C1 segment of cervical spinal cord (tissue), 14 donors: ENCODE results near the gene NKX1-2.

Experiments
- DNase-seq, 14 donors: peaks; one replicate each; lab custom pipeline; 2025; lab: John Stamatoyannopoulos, UW

Gene NKX1-2

DNA sequence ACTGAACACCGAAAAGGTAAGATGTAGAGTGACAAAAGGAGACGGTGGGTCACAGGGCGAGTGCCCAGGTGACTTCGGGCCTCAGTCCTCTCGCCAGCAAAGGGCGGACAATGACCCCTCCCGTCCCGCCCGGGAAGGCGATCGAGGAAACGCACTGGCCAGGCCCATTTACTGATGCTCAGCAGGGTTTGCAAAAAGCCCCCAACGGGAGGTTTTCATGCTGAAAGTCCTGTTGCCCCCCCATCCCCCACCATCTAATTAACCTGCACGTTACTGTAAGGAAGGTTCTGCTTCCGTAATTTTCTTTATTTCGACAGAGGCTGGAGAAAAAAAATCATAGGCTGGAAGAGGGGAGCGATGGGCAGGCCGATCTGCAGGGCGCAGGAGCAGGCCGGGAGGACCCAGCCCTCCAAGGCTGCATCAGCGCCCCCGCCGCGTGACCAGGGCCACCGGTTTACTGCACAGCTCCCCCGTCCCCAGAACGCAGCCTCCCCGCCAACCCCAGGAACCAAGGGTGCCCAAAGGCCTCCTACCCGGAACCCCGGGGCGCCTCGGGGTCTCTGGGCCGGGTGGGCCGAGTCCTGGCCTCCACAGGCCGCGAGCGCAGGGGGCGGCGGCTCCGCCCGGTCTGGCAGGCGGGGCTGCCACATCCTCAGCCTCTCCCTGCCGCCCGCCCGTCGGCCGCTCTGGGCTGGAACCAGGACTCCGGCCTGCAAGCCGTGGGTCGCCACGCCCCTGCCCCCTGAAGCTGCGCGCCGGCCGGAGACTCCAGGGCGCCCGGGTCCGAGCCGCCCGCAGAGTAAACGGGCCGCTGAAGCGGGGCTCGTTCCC lies 31.7 kb downstream of the NKX1-2 start:
- DNase-seq: peak in 12 of 14 donors; percentile 13 to 81 (median 59)

GRCh38 chr10:124416733-124417132 lies 33.1 kb downstream of the NKX1-2 start:
- DNase-seq: no peak

DNA sequence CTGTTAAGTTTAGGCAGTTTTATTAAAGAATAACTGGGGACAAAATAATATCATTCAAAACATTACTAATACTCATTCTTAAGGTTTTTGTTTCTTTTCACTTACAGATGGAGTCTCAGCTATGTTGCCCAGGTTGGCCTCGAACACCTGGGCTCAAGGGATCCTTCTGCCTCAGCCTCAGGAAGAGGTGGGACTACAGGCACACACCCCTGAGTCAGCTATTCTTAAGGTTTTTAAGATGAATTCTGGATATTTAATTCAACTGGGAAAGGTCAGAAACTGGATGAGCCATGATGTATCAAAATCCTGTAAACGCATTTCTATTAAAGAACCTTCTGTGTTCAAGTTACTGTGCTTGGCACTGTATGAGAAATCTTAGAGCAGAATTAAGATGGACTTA lies 34.6 kb downstream of the NKX1-2 start:
- DNase-seq: no peak

GRCh38 chr10:124414076-124414475 lies 35.8 kb downstream of the NKX1-2 start:
- no peak for DNase-seq

DNA sequence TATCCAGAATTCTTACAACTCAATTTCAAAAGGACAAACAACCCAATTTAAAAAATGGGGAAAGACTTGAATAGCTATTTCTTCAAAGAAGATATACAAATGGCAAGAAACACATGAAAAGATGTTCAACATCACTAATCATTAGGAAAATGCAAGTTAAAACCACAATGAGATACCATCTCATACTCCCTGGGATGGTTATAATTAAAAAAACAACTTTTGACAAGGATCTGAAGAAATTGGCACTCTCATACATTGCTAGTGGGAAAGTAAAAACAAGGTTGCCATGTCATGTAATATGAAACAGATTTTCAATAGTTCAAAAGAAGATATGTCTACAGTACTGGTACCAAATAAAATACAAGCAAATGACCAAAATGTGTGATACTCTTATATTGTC lies 40.1 kb downstream of the NKX1-2 start:
- DNase-seq: no peak

DNA sequence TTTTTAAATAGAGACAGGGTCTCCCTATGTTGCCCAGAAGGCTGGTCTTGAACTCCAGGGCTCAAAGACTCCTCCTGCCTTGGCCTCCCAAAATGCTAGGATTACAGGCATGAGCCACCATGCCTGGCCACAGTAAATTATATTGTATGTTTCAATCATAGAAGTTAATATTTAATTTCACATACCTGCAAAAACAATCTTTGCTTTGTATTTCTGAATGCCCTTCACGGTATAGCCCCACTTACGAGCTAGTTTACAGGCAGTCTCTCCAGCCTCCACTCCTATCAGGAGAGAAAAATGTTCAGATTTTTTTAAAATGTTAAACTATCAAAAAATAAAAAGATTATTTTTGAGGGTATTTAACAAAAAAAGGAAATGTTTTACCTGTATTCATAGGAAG lies 41.5 kb downstream of the NKX1-2 start:
- DNase-seq: no peak

DNA sequence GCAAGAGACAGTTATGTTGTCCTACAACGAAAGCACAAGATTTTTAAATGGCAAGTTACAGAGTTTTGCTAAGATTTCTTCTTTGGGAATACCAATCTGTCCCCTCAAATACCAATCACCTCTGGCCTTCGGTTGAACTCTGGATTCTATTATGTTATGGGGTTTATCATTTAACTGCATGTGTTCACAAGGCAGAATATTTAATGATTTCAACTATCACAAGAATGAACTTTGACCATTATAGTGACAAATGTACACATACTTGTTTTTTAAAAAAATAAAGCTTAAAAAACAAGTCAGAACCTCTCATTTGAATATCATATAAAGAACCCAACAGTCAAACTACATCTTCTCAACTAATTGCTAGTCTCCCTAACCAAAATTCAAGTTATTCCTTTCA lies 42.4 kb downstream of the NKX1-2 start:
- no peak for DNase-seq

GRCh38 chr10:124403548-124403947 lies 46.3 kb downstream of the NKX1-2 start:
- peak in 1 of 14 donors; percentile 21 for DNase-seq

- no peak for DNase-seq
Measured at GRCh38 chr10:124402273-124402672, 47.6 kb downstream of the NKX1-2 start.

GRCh38 chr10:124401633-124402032 lies 48.2 kb downstream of the NKX1-2 start:
- DNase-seq: no peak
